Measurements from ENCODE around the gene PAH. TPM values are rescaled to one million over a fixed set of nuclear protein-coding genes. Genes with fewer than 3 reads are reported as not detected.

The PAH gene
- total and polyA plus RNA-seq, 2 of the 13 experiments (the other 11 are each of a cell fraction or from before 2014, with no cell fraction given), result 192 to 451 TPM

DNA sequence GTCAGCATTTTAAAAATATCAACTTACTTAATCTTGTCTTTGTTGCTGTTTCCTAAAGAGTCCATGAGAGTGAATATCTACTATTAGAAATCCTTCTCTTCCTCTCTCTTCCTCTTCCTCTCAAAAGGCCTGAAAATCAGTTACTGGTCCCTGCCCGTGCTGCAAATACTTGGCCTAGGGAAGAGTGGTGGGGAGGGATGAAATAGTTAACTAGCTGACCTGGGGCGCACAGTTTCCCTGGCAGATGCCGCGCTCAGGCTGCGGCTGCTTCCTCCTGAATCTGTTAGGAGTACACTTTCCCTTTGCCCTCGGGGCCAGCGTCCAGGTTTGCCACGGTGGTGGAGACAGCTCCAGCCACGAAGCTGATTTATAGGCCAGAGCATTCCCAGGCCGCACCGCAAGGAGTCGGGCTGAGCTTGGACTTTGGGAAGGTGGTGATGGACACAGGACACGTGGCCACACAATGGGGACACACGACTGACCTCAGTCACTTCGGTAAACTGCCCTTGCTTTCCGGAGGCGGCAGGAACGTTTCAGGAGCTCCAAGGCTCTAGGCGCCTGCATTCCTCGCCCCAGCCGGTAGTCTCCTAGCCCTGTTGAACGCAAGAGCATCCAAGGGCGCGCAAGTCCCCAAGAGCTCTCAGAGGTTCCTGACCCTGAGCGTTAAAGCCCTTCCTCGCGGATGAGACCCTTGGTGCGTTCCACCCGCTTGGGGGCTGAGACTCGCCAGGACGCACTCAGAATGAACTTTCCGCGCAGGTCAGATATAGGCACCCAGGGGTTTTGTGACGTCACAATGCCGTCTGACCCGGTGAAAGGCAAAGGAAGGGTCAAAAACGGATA lies 33.3 kb upstream of the PAH start (continued):
- no peak for TF ChIP-seq ZBTB46 (CRISPR knock-in tag; IDR thresholded peaks at IDR 0.05; ENCODE audit: borderline replicate concordance)
- no peak; the same call in 1 of the 2 replicates for TF ChIP-seq SAP130 (CRISPR knock-in tag; IDR thresholded peaks at IDR 0.05; ENCODE audit: low read depth)
- no peak for TF ChIP-seq ZBTB40 (IDR thresholded peaks at IDR 0.05)
- TF ChIP-seq ZBTB40 (CRISPR knock-in tag; IDR thresholded peaks at IDR 0.05), result no peak
- TF ChIP-seq SP140L (CRISPR knock-in tag; IDR thresholded peaks at IDR 0.05; ENCODE audit: borderline replicate concordance), result no peak
- TF ChIP-seq, protein P1, sequence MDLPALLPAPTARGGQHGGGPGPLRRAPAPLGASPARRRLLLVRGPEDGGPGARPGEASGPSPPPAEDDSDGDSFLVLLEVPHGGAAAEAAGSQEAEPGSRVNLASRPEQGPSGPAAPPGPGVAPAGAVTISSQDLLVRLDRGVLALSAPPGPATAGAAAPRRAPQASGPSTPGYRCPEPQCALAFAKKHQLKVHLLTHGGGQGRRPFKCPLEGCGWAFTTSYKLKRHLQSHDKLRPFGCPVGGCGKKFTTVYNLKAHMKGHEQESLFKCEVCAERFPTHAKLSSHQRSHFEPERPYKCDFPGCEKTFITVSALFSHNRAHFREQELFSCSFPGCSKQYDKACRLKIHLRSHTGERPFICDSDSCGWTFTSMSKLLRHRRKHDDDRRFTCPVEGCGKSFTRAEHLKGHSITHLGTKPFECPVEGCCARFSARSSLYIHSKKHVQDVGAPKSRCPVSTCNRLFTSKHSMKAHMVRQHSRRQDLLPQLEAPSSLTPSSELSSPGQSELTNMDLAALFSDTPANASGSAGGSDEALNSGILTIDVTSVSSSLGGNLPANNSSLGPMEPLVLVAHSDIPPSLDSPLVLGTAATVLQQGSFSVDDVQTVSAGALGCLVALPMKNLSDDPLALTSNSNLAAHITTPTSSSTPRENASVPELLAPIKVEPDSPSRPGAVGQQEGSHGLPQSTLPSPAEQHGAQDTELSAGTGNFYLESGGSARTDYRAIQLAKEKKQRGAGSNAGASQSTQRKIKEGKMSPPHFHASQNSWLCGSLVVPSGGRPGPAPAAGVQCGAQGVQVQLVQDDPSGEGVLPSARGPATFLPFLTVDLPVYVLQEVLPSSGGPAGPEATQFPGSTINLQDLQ (CRISPR knock-in tag; IDR thresholded peaks at IDR 0.05), result no peak
- TF ChIP-seq, protein P2, sequence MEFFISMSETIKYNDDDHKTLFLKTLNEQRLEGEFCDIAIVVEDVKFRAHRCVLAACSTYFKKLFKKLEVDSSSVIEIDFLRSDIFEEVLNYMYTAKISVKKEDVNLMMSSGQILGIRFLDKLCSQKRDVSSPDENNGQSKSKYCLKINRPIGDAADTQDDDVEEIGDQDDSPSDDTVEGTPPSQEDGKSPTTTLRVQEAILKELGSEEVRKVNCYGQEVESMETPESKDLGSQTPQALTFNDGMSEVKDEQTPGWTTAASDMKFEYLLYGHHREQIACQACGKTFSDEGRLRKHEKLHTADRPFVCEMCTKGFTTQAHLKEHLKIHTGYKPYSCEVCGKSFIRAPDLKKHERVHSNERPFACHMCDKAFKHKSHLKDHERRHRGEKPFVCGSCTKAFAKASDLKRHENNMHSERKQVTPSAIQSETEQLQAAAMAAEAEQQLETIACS (CRISPR knock-in tag; IDR thresholded peaks at IDR 0.05), result no peak
- TF ChIP-seq ZNF768 (CRISPR knock-in tag; IDR thresholded peaks at IDR 0.05), result no peak
- no peak for TF ChIP-seq RFX3 (CRISPR knock-in tag; IDR thresholded peaks at IDR 0.05)

Data from HepG2 (cell line).